Measurements from ENCODE around the gene CPO.

- no peak for TF ChIP-seq CTCF (IDR thresholded peaks at IDR 0.05)
- no peak for TF ChIP-seq PBX3 (IDR thresholded peaks at IDR 0.05)
- TF ChIP-seq YY1 (IDR thresholded peaks at IDR 0.05; ENCODE audit: low read depth): no peak
- TF ChIP-seq MAX (IDR thresholded peaks at IDR 0.05; ENCODE audit: low read depth): no peak
- TF ChIP-seq RFX5 (IDR thresholded peaks at IDR 0.05; ENCODE audit: low read length): no peak
- TF ChIP-seq POLR2AphosphoS5 (IDR thresholded peaks at IDR 0.05; ENCODE audit: low read depth, low read length): no peak
- TF ChIP-seq, protein P1, sequence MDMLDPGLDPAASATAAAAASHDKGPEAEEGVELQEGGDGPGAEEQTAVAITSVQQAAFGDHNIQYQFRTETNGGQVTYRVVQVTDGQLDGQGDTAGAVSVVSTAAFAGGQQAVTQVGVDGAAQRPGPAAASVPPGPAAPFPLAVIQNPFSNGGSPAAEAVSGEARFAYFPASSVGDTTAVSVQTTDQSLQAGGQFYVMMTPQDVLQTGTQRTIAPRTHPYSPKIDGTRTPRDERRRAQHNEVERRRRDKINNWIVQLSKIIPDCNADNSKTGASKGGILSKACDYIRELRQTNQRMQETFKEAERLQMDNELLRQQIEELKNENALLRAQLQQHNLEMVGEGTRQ (IDR thresholded peaks at IDR 0.05; ENCODE audit: borderline replicate concordance, low read depth, low read length): no peak
These were observed 43.1 kb downstream of the CPO start for GRCh38 chr2:206982360-206982955.
